Tibial artery (tissue), 4 donors: Measurements from ENCODE around the gene HSPA1L.
"Not testable (repeated sequence)": the region's sequence is repeated elsewhere in the genome, so short reads cannot be mapped to it uniquely, and the experiment has no call there.

Source experiments
- DNase-seq, 2 donors: peaks; one replicate each; pipeline ENCODE4 v3.0.0-alpha.2; 2019
- H3K27ac ChIP-seq, 2 donors: fragments of 200-600 bp; sonication (generic) in 1 of 2; 1 replicate in 1 of 2; 2 replicates in 1 of 2; pipeline ENCODE4 v1.5.1; 2018 to 2019; ENCODE audit warnings: mild to moderate bottlenecking in 1 of 2
- H3K27me3 ChIP-seq, 2 donors: fragments of 200-600 bp; sonication (generic) in 1 of 2; one replicate each; pipeline versions ENCODE4 v1.5.1 to v1.6.0; 2016 to 2019
- H3K36me3 ChIP-seq, 3 donors: fragments of 200-600 bp; sonication (generic) in 2 of 3; one replicate each; pipeline ENCODE4 v1.5.1; 2016 to 2019; ENCODE audit warnings: mild to moderate bottlenecking in 2 of 3
- H3K4me1 ChIP-seq, 4 donors: fragments of 200-600 bp; sonication (generic) in 2 of 4; 1 replicate in 3 of 4; 2 replicates in 1 of 4; pipeline ENCODE4 v1.5.1; 2016 to 2019
- H3K4me3 ChIP-seq, 2 donors: fragments of 200-600 bp; sonication (generic) in 1 of 2; 1 replicate in 1 of 2; 2 replicates in 1 of 2; pipeline ENCODE4 v1.5.1; 2018 to 2019; ENCODE audit warnings: mild to moderate bottlenecking in 2 of 2
- H3K9me3 ChIP-seq, 3 donors: fragments of 200-600 bp; sonication (generic) in 1 of 3; one replicate each; pipeline ENCODE4 v1.5.1; 2016 to 2019
- intact Hi-C: fragments of 100-400 bp; cut with DNase I; formaldehyde crosslinking; loops from one replicate; pipeline ENCODE4 v1.15.0; 2023; ENCODE audit warnings: low total_unique reads
- TF ChIP-seq, protein P1 (sequence below), 2 experiments: fragments of 200-600 bp in 1 of 2; fragments of 450-650 bp in 1 of 2; IDR thresholded peaks; one replicate each; pipeline ENCODE4 v1.5.1; 2017 to 2019; ENCODE audit warnings: antibody characterized with exemption in 2 of 2, mild to moderate bottlenecking in 1 of 2, moderate library complexity in 1 of 2

Gene HSPA1L

DNA sequence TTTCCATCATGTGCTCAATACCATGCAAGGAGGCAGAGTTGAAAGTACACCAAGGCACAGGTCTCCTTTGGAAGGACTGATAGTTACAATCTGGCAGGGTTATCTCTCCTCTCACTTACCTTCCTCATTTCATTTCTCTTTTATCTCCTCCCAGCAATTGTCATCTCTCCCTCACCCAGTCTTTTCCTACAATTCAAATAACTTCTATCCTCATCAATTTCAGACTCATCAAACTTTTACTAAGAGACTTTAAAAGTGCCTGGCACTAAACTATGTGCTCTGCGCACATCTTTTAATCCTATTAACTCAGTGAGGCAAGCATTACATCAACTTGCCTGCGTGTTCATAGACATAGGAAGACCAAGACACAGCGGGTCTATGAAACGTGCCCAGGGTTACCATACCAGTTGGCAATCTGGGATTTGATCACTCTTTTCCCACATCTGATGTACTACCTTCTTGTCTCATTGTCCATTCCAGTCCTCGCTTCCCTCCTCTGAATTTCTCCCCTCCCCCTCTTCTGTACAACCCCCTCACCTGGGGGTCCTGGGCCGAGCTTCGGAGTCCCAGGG lies 20.7 kb downstream of the HSPA1L start:
- peaks cover 0 to 40% (median 10%) of the 10 kb centered on the region in 3 donors for H3K36me3 ChIP-seq
- H3K4me1 ChIP-seq: peaks cover 4 to 28% (median 18%) of the 10 kb centered on the region in 4 donors
- TF ChIP-seq, protein P1, sequence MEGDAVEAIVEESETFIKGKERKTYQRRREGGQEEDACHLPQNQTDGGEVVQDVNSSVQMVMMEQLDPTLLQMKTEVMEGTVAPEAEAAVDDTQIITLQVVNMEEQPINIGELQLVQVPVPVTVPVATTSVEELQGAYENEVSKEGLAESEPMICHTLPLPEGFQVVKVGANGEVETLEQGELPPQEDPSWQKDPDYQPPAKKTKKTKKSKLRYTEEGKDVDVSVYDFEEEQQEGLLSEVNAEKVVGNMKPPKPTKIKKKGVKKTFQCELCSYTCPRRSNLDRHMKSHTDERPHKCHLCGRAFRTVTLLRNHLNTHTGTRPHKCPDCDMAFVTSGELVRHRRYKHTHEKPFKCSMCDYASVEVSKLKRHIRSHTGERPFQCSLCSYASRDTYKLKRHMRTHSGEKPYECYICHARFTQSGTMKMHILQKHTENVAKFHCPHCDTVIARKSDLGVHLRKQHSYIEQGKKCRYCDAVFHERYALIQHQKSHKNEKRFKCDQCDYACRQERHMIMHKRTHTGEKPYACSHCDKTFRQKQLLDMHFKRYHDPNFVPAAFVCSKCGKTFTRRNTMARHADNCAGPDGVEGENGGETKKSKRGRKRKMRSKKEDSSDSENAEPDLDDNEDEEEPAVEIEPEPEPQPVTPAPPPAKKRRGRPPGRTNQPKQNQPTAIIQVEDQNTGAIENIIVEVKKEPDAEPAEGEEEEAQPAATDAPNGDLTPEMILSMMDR (IDR thresholded peaks at IDR 0.05): no peak
- no peak for DNase-seq
- H3K27me3 ChIP-seq: no peaks in the 10 kb centered on the region
- intact Hi-C loops: loop anchor here (5.0 kb wide), 1 partner anchor 52 kb away; the partner anchor contains the start of gene MSH5
- no peaks in the 10 kb centered on the region for H3K9me3 ChIP-seq
- peak overlapping the region; percentile 89 to 93 for H3K27ac ChIP-seq
- peak overlapping the region; percentile 79 to 86 for H3K4me3 ChIP-seq

DNA sequence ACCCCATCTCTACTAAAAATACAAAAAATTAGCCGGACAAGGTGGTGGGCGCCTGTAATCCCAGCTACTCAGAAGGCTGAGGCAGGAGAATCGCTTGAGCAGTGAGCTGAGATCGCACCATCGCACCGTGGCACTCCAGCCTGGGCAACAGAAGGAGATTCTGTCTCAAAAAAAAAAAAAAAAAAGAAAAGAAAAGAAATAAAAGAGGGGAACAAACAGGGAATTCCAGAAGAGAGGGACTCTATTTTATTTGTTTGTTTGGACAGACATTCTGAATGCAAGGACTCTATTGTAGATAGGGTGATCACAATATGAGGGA lies 21.2 kb downstream of the HSPA1L start:
- not testable (repeated sequence) for H3K4me3 ChIP-seq, H3K27me3 ChIP-seq, DNase-seq, H3K9me3 ChIP-seq
- peaks cover 4 to 24% (median 18%) of the 10 kb centered on the region in 4 donors for H3K4me1 ChIP-seq
- H3K36me3 ChIP-seq: peaks cover 0 to 42% (median 10%) of the 10 kb centered on the region in 3 donors
- peak overlapping the region; percentile 89 to 93 for H3K27ac ChIP-seq
- intact Hi-C loops: loop anchor here (5.0 kb wide), 1 partner anchor 52 kb away; the partner anchor contains the start of gene MSH5

DNA sequence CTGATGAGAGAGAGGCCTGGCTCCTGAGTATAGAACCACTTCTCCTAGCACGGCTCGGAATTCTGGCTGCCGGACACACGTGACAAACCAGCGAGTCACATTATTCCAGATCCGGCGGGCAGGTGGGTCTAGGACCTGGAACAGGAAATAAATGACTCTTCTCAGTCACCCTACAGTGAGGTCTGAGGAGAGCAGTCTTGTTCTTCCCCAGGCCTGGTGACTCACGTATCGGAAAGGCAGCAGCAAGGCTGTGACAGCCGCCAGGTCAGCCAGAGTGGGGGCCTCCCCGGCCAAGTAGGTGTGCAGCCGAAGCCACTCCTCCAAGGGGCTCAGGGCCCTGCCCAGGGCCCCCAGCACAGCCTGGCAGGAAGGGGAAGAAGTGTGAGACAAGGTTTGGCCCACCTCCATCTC lies 22.3 kb downstream of the HSPA1L start:
- intact Hi-C loops: loop anchor here (5.0 kb wide), 1 partner anchor 50 kb away; the partner anchor contains the start of gene MSH5
- H3K36me3 ChIP-seq: peaks cover 0 to 47% (median 10%) of the 10 kb centered on the region in 3 donors
- H3K4me1 ChIP-seq: peaks cover 4 to 24% (median 18%) of the 10 kb centered on the region in 4 donors
- H3K4me3 ChIP-seq: no peak overlapping the region
- DNase-seq: no peak
- TF ChIP-seq, protein P1 (IDR thresholded peaks at IDR 0.05): no peak
- H3K27me3 ChIP-seq: no peaks in the 10 kb centered on the region
- no peaks in the 10 kb centered on the region for H3K9me3 ChIP-seq
- no peak overlapping the region for H3K27ac ChIP-seq

DNA sequence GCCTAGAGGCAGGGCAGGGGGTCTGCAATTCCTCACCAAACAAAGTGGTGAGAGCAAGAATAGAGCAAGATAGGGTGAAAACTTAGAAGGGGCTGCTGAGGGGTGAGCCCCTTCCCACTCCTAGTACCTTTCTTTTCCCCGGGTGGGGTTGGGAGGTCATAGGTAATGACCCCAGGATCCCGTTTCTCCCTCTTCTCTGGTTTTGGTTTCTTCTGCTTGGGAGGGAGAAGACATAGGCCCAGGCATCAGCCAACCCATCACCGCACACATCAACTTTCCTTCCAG lies 23.1 kb downstream of the HSPA1L start:
- H3K27me3 ChIP-seq: no peaks in the 10 kb centered on the region
- no peak overlapping the region for H3K27ac ChIP-seq
- TF ChIP-seq, protein P1 (IDR thresholded peaks at IDR 0.05): no peak
- no peaks in the 10 kb centered on the region for H3K9me3 ChIP-seq
- peaks cover 4 to 47% (median 10%) of the 10 kb centered on the region in 3 donors for H3K36me3 ChIP-seq
- intact Hi-C loops: loop anchor here (5.0 kb wide), 1 partner anchor 50 kb away; the partner anchor contains the start of gene MSH5
- DNase-seq: no peak
- H3K4me3 ChIP-seq: no peak overlapping the region
- peaks cover 4 to 24% (median 18%) of the 10 kb centered on the region in 4 donors for H3K4me1 ChIP-seq

DNA sequence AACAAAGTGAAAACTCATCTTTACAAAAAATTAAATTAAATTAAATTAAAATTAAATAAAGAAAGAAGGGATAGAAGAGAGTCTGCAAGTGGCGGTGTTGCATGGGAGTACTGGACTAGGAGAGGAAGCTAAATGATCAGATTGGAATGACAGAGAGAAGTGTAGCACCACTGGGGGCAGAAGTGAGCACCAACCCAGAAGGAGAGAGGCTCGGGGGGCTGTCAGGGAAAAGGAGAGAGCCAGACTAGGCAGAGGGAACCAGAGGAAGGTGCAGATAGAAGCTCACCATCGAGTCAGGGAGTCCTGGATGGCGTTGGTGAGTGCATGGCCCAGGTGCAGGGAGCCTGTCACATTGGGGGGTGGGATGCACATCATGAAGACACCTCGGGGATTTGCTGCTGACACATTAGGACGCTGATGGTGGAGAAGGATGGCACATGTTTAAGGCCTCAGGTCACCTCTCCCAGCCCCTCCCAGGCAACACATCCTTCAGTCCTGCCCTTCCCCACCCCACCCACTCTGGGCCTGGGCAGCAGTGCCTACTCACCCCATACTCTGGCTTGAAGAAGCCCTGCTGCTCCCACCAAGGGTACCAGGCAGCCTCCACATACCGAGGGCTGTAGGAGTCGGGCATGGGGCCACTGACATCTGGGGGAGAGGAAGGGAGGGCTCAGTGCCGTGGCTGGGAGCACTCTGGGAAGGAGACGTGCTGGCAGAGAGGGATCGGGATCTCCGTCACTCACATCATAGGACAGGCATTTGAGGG lies 23.6 kb downstream of the HSPA1L start:
- Histone ChIP-seq H3K36me3 (peaks cover 4 to 44% (median 10%) of the 10 kb centered on the region in 3 donors), H3K4me3 (no peak overlapping the region), H3K27me3 (no peaks in the 10 kb centered on the region), H3K4me1 (peaks cover 4 to 23% (median 18%) of the 10 kb centered on the region in 4 donors), H3K9me3 (no peaks in the 10 kb centered on the region), H3K27ac (no peak overlapping the region)
- TF ChIP-seq, protein P1 (IDR thresholded peaks at IDR 0.05): peak; percentile 28 to 35
- intact Hi-C loops: loop anchor here (5.0 kb wide), 1 partner anchor 49 kb away; the partner anchor contains the start of gene MSH5
- DNase-seq: no peak

DNA sequence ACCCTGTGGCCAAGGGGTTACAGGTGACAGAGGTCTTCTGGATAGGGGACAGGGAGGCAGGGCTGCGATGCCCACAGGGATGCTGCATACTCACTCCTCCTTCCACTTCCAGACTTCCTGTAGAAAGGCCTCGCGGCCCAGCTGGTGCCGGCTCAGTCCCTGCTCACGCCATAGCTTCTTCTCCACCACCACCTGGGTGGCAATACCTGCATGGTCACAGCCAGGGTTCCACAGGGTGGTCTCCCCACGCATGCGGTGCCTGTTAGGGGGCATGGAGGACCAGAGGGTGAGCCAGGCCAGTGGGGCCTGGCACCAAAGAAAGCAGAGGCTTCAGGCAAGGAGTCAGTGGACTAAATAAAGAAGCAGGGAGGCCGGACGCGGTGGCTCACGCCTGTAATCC lies 29.6 kb downstream of the HSPA1L start:
- Histone ChIP-seq H3K9me3 (no peaks in the 10 kb centered on the region), H3K4me1 (no peaks in the 10 kb centered on the region), H3K36me3 (peaks cover 46 to 70% (median 55%) of the 10 kb centered on the region in 3 donors), H3K4me3 (no peak overlapping the region), H3K27ac (no peak overlapping the region), H3K27me3 (no peaks in the 10 kb centered on the region)
- intact Hi-C loops: no loop called here
- TF ChIP-seq, protein P1 (IDR thresholded peaks at IDR 0.05): no peak
- DNase-seq: no peak
